SK-N-SH (cell line): Measurements from ENCODE around the gene NDUFAF5.

Source experiments
- EZH2phosphoT487 ChIP-seq: fragments of 200-600 bp; sonication (generic); IDR thresholded peaks from 2 replicates; pipeline ENCODE4 v1.6.1; 2017; ENCODE audit warnings: low read depth, mixed run types, mild to moderate bottlenecking, antibody characterized with exemption, moderate library complexity, borderline replicate concordance
- FOXJ3 ChIP-seq: sonication (generic); formaldehyde crosslinking; IDR thresholded peaks from 2 replicates; pipeline ENCODE4 v1.5.1; 2020; ENCODE audit warnings: mild to moderate bottlenecking, missing genetic modification reagents
- RAD21 ChIP-seq: IDR thresholded peaks from 2 replicates; pipeline ENCODE4 v1.6.1; 2012; ENCODE audit warnings: mild to moderate bottlenecking, low read length
- RCOR1 ChIP-seq: fragments of 150-350 bp; IDR thresholded peaks from 2 replicates; pipeline ENCODE4 v1.6.1; 2017; ENCODE audit warnings: antibody characterized with exemption, low read length
- TF ChIP-seq, protein P1 (sequence below): fragments of 200-600 bp; sonication (generic); IDR thresholded peaks from 2 replicates; pipeline ENCODE4 v1.6.1; 2017; ENCODE audit warnings: antibody characterized with exemption, mild to moderate bottlenecking, moderate library complexity

DNA sequence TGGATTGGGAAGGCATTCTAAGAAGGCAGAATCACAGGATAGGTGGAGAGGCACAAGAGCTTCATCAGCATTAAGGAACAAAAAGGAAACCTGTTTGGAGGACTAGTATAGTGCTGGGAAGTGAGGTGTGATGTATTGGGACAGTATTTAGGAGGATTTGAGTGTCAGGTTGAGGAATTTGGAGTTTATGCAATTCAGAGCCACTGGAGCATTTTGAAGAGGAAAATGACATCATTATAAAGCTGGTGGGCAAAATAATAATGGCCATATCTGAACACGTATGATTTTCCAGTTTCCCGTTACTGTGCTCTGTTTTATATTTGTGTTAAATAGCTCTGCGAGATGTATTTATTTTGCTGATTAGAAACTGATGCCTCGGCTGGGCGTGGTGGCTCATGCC, 14.2 kb downstream of the NDUFAF5 start:
- TF ChIP-seq, protein P1, sequence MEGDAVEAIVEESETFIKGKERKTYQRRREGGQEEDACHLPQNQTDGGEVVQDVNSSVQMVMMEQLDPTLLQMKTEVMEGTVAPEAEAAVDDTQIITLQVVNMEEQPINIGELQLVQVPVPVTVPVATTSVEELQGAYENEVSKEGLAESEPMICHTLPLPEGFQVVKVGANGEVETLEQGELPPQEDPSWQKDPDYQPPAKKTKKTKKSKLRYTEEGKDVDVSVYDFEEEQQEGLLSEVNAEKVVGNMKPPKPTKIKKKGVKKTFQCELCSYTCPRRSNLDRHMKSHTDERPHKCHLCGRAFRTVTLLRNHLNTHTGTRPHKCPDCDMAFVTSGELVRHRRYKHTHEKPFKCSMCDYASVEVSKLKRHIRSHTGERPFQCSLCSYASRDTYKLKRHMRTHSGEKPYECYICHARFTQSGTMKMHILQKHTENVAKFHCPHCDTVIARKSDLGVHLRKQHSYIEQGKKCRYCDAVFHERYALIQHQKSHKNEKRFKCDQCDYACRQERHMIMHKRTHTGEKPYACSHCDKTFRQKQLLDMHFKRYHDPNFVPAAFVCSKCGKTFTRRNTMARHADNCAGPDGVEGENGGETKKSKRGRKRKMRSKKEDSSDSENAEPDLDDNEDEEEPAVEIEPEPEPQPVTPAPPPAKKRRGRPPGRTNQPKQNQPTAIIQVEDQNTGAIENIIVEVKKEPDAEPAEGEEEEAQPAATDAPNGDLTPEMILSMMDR, result no peak
- TF ChIP-seq EZH2phosphoT487, result no peak
- no peak for TF ChIP-seq FOXJ3
- no peak for TF ChIP-seq RCOR1
- no peak for TF ChIP-seq RAD21
